GM19324 (cell line): ENCODE results near the gene LRRC3C.

Experiments
- ATAC-seq: cut with Tn5 transposase; IDR thresholded peaks from one replicate; pipeline ENCODE4 v1.9.1; 2021; ENCODE audit warnings: mild to moderate bottlenecking, moderate library complexity; ENCODE audit not compliant: unreplicated experiment, low FRiP score

The LRRC3C gene

DNA sequence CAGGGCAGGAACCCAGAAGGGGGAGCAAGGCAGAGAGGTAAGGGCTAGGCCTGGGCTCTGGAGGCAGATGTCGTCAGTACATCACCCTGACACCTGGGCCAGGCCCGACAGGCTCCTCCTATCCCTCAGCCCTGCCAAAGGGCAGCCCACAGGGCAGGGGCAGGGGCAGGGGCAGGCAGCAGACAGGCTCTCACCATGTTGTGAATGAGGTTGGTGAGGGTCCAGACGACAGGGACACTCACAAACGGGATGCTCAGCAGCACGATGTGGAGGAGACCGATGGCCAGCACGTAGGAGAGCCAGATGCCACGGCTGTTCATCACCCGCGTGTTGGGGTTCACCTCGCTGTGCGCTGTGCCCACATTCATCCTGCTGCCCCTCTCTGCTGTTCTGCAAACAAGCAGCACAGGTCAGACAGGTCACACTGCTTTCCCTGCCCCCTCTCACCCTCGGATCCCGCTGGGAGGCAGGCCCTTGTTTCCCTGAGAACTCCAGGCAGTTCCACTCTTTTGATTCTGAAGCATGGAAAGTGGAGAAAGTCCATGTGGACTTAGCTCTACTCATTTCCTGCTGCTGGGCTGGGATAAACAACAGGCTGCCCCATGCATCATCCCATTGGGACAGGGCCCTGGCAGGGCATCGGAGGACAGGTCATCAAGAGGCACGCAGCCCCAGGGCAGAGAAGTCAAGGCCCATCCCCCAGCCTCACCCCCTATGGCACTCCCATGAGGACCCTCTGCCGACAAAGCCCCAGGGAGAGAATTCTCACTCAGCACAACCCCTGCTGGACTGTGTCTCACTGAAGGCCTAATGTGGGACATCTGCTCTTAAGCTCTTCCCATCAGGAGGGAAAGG lies 3.5 kb upstream of the LRRC3C start:
- ATAC-seq, result no peak

- no peak for ATAC-seq
These were observed 2.9 kb upstream of the LRRC3C start for GRCh38 chr17:39924691-39925055.

DNA sequence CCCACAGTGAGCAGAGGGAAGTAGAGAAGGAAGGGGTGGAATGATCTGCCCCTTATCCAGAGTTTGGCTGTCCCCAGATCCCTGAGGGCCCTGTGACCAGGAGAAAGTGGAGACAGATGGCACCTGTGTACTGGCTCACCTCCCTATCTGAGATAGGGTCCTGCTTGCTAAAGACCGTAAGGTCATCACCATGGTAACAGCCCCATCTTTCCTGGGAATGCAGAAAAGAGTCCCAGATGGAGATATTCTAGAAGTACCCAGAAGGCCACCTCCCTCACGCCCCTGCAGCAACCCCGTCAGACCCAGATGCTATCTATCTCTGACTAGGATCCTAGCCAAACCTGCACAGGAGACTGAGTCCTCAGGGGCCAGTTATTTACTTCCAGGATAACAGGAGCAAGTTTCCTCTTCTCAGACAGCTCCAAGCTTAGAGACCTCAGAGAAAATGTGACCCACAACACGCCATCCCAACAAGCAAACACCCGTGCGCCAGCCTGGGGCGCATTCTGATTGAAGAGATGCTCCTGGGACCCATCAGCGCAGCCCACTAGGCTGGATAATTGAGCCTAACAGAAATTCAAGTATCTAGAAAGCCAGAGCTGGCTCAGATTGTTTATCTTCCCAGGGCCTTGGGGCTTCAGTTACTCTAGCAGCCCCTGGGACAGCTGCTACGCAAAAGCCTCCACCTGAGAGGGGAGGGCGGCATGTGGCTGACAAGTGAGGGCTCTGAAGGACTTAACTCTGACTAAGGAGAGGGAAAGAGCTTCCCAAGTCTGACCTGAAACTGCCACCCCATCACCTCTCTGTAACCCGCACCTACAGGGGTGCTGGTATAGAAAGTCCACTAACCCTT lies 2.0 kb upstream of the LRRC3C start:
- no peak for ATAC-seq

DNA sequence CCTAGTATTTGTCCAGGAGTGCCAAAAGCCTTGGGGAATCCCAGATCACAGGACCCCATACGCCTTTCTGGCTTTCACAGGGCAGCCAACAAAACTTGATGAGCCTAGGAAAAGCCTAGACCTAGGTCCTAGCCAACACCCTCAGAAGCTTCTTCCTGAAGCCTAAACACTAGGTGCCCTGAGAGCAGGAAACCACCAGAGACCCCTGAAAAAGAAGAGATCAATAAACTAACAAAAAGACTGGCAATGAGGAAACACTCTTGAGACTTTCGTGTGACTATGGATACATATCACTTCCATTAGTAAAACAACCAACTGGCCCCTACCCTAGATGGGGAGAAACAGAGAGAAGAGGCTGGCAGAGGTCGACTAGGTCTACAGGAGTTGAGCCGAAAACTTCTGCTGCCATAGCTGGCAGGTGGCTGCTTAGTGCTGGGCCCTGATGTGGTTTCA lies 1.4 kb upstream of the LRRC3C start:
- ATAC-seq, result peak; percentile 24

GRCh38 chr17:39926588-39927100 lies 888 bp upstream of the LRRC3C start:
- ATAC-seq, result peak; percentile 17

DNA sequence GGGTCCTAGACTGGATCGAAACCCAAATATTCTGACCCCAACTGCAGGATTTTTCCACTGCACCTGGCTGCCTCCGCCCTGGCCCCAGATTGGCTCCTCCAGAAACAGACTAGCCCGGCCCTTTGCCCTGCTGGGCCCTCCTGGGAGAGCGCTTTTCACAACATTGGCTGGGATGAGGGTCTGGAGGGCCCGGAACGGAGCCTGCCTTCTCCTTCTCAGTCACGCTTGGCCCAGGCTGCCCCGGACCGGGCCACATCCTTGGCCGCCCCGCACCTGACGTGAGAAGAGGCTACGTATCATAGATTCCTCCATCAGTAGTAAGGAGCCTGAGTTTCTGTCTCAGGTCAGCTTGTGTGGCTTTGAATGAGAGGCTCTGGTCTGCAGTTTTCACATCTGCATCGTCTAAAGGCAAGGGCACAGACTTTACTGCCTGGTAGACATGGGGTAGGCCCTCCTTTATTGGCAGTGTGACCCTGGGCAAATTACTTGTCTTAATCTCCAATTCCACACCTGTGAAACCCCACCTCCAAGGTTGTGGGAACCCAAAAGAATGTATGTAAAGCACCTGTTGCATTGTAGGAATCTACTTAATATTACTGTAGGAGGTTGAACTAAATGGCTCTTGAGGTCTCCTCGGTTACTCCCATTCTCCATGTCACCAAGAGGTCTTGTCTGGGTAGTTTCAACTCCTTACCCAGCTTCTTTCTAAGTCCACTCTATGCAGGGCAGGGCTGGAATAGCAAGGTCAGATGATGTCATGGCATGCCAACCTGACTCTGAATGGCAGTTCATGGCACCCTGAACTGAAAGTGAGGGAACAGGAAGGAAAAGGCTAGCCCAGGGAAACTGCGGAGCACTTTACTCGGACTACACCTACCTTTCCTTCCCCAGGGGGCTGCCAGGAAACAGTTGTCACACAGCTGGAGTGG lies 661 bp downstream of the LRRC3C start:
- peak; percentile 14 for ATAC-seq

- no peak for ATAC-seq
These were observed 1.5 kb downstream of the LRRC3C start for GRCh38 chr17:39928858-39929645.

DNA sequence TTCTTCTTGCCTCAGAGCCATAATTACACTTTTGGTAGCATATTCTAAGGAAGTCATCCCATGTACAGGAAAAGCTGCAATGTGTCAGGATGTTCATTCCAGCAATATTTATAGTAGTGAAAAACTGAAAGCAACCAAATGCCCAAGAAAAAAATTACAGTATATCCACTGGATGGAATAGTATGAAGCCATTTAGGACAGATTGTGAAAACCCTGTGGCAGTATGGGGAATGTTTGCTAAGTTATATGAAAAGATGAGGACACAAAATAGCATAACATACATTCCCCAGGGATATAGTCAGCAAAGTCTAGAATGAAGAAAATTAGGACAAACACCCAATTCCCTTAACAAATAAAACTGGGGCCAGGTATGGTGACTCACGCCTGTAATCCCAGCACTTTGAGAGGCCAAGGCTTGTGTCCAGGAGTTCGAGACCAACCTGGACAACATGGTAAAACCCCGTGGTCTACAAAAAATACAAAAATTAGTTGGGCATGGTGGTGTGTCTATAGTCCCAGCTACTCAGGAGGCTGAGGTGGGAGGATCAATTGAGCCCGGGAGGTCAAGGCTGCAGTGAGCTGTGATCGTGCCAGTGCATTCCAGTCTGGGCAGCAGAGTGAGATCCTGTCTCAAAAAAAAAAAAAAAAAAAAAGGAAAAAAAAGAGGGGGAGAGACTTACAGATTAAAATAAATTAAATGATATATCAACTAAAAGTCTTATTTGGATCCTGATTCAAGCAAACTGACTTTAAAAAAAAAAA lies 2.3 kb downstream of the LRRC3C start:
- no peak for ATAC-seq

DNA sequence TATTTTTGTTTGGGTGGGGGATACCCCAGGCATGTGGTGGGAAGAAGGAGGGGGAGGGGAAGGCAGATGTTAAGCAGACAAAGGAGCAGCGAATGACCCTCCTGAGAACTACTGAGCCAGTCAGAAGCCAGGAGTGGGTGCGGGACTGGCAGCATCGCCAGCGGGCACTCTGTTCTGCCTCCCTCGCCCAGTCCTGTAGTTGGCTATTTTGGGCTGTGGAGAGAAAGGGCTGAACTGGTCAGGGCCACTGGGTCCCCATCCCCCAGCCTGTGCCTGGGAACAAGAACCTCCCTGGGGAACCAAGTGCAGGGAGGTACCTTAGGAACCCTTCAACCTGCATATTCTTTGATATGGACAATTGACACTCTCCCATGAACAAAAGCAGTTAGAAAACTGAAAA lies 6.4 kb downstream of the LRRC3C start:
- ATAC-seq, result no peak

DNA sequence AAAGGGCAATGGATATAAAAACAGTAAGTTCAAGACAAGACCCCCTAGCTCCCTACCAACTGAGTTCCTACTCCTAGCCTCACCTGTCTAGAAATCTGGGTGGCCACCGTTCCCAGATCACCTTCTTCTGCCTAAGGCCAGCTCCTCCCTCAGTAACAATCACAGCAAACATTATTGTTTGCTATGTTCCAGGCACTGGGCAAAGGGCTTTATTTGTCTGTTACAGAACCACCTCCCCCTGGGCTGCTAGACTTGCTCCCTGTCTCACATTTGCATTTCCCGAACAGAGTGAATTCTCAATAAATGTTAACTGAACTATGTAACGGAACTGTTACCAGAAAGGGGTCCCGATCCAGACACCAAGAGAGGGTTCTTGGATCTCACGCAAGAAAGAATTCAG lies 6.8 kb downstream of the LRRC3C start:
- no peak for ATAC-seq

GRCh38 chr17:39935909-39936308 lies 8.4 kb downstream of the LRRC3C start:
- no peak for ATAC-seq

GRCh38 chr17:39937447-39937846 lies 9.9 kb downstream of the LRRC3C start:
- ATAC-seq, result no peak

GRCh38 chr17:39938140-39938869 lies 10.8 kb downstream of the LRRC3C start:
- no peak for ATAC-seq

DNA sequence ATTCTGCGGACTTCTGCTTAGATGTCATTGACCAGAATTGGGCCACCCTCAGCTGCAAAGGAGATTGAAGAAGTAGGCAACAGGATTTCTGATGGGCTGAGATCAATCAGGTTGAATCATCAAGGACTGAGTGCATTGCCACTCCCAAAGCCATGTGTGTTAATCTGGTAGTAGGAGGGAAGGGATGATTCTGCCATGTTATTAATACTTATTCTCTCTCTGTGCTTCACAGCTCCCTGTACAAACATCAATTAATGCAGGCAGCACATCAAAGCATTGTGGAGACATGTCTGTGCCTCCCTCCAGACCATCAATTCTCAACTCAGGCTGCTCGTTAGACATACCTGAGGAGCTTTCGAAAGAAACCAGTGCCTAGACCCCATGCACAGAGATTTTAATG lies 11.6 kb downstream of the LRRC3C start:
- ATAC-seq, result no peak

GRCh38 chr17:39939588-39940419 lies 12.3 kb downstream of the LRRC3C start:
- no peak for ATAC-seq

GRCh38 chr17:39943702-39944392 lies 16.3 kb downstream of the LRRC3C start:
- no peak for ATAC-seq

GRCh38 chr17:39944393-39944711 lies 16.8 kb downstream of the LRRC3C start:
- ATAC-seq, result no peak
